ENCODE results near the gene RPL35A. TPM values are rescaled to one million over a fixed set of nuclear protein-coding genes. Genes with fewer than 3 reads are reported as not detected.
"Not testable (repeated sequence)": the region's sequence is repeated elsewhere in the genome, so short reads cannot be mapped to it uniquely, and the experiment has no call there.

The RPL35A gene
- total RNA-seq, 2 experiments from 2014 or later: 931 to 944 TPM

GRCh38 chr3:197927578-197927977 is 22.4 kb upstream of the RPL35A start:
- H3K36me3 Mint-ChIP-seq (ENCODE audit: low read depth): peaks cover 21% of the 10 kb centered on the region
- H3K27ac Mint-ChIP-seq: not testable (repeated sequence)
- CTCF ChIA-PET: interaction anchor here (1.7 kb wide), 1 partner anchor 9 kb away, joined by 4 read pairs; no protein-coding TSS in a partner anchor

GRCh38 chr3:197936819-197937384 is 13.1 kb upstream of the RPL35A start:
- Mint-ChIP-seq H3K4me3 (no peak overlapping the region), H3K9me3 (no peaks in the 10 kb centered on the region), H3K36me3 (ENCODE audit: low read depth) (peaks cover 2% of the 10 kb centered on the region), H3K27me3 (no peaks in the 10 kb centered on the region), H3K27ac (no peak overlapping the region), H3K4me1 (peaks cover 11% of the 10 kb centered on the region)
- ChIA-PET CTCF (interaction anchor here (1.1 to 2.2 kb wide), 3 partner anchors 9 to 31 kb away, joined by 3 to 7 read pairs (median 4); no protein-coding TSS in a partner anchor), POLR2A (interaction anchor here (1.1 to 1.5 kb wide), 2 partner anchors 13 to 14 kb away, joined by 3 to 6 read pairs; no protein-coding TSS in a partner anchor)
- no peak for DNase-seq

More at GRCh38 chr3:197927578-197927977, 22.4 kb upstream of the RPL35A start:
- H3K4me1 Mint-ChIP-seq, H3K9me3 Mint-ChIP-seq, DNase-seq, H3K4me3 Mint-ChIP-seq, H3K27me3 Mint-ChIP-seq, POLR2A ChIA-PET: not testable (repeated sequence)

- no peak for DNase-seq
- H3K27ac Mint-ChIP-seq: no peak overlapping the region
- H3K27me3 Mint-ChIP-seq: no peaks in the 10 kb centered on the region
- H3K4me3 Mint-ChIP-seq: no peak overlapping the region
- H3K9me3 Mint-ChIP-seq: no peaks in the 10 kb centered on the region
- peaks cover 6% of the 10 kb centered on the region for H3K4me1 Mint-ChIP-seq
- ChIA-PET CTCF (interaction anchor here (2.4 to 4.6 kb wide), 2 partner anchors 35 to 139 kb away, joined by 7 to 34 read pairs; no protein-coding TSS in a partner anchor), POLR2A (no interaction called here)
- H3K36me3 Mint-ChIP-seq (ENCODE audit: low read depth): no peaks in the 10 kb centered on the region
These were observed 9.1 kb upstream of the RPL35A start for GRCh38 chr3:197940745-197941384.

GRCh38 chr3:197942956-197943556 is 6.9 kb upstream of the RPL35A start:
- Mint-ChIP-seq H3K4me1 (peaks cover 6% of the 10 kb centered on the region), H3K27me3 (no peaks in the 10 kb centered on the region)
- DNase-seq: no peak

GRCh38 chr3:197949191-197949777 is 706 bp upstream of the RPL35A start:
- Mint-ChIP-seq H3K4me1 (peaks cover 38% of the 10 kb centered on the region), H3K36me3 (ENCODE audit: low read depth) (peaks cover 42% of the 10 kb centered on the region), H3K4me3 (peak overlapping the region; percentile 96), H3K27me3 (no peaks in the 10 kb centered on the region), H3K27ac (peak overlapping the region; percentile 90), H3K9me3 (no peaks in the 10 kb centered on the region)
- POLR2A ChIA-PET: interaction anchor here (0.7 to 4.8 kb wide), 3 partner anchors 11 to 158 kb away, joined by 6 to 50 read pairs (median 8); partner anchors contain the start of genes LMLN and LRCH3
- no peak for DNase-seq
- CTCF ChIA-PET: interaction anchor here (1.4 to 1.8 kb wide), 2 partner anchors 43 to 131 kb away, joined by 3 to 4 read pairs; no protein-coding TSS in a partner anchor

More at GRCh38 chr3:197942956-197943556, 6.9 kb upstream of the RPL35A start:
- Mint-ChIP-seq H3K36me3 (ENCODE audit: low read depth) (no peaks in the 10 kb centered on the region), H3K9me3 (no peaks in the 10 kb centered on the region), H3K27ac (no peak overlapping the region), H3K4me3 (no peak overlapping the region)
- ChIA-PET CTCF (interaction anchor here (1.0 to 4.6 kb wide), 14 partner anchors 9 to 192 kb away, joined by 3 to 34 read pairs (median 4); no protein-coding TSS in a partner anchor), POLR2A (interaction anchor here (0.7 kb wide), 1 partner anchor 8 kb away, joined by 3 read pairs; no protein-coding TSS in a partner anchor)

GRCh38 chr3:197950677-197951061 is 679 bp downstream of the RPL35A start:
- no peak for DNase-seq
- ChIA-PET CTCF (interaction anchor here (0.9 to 1.4 kb wide), 2 partner anchors 8 to 130 kb away, joined by 3 read pairs; no protein-coding TSS in a partner anchor), POLR2A (interaction anchor here (1.0 to 4.8 kb wide), 6 partner anchors 8 to 214 kb away, joined by 3 to 50 read pairs (median 6); partner anchors contain the start of genes LMLN, LRCH3 and RUBCN)
- Mint-ChIP-seq H3K4me3 (peak overlapping the region; percentile 96), H3K27ac (peak overlapping the region; percentile 90), H3K4me1 (peaks cover 44% of the 10 kb centered on the region), H3K27me3 (no peaks in the 10 kb centered on the region), H3K9me3 (no peaks in the 10 kb centered on the region), H3K36me3 (ENCODE audit: low read depth) (peaks cover 54% of the 10 kb centered on the region)

GRCh38 chr3:197951392-197951990 is 1.5 kb downstream of the RPL35A start:
- Mint-ChIP-seq H3K4me3 (peak overlapping the region; percentile 96), H3K27me3 (no peaks in the 10 kb centered on the region), H3K36me3 (ENCODE audit: low read depth) (peaks cover 62% of the 10 kb centered on the region), H3K27ac (peak overlapping the region; percentile 90), H3K9me3 (no peaks in the 10 kb centered on the region), H3K4me1 (peaks cover 49% of the 10 kb centered on the region)
- no peak for DNase-seq
- ChIA-PET POLR2A (interaction anchor here (1.0 to 4.8 kb wide), 6 partner anchors 9 to 215 kb away, joined by 3 to 50 read pairs (median 6); partner anchors contain the start of genes LMLN, LRCH3 and RUBCN), CTCF (interaction anchor here (0.9 kb wide), 1 partner anchor 8 kb away, joined by 3 read pairs; no protein-coding TSS in a partner anchor)

- Mint-ChIP-seq H3K4me3 (peak overlapping the region; percentile 44), H3K9me3 (no peaks in the 10 kb centered on the region), H3K27me3 (no peaks in the 10 kb centered on the region), H3K27ac (peak overlapping the region; percentile 27), H3K4me1 (peaks cover 56% of the 10 kb centered on the region), H3K36me3 (ENCODE audit: low read depth) (peaks cover 71% of the 10 kb centered on the region)
- ChIA-PET POLR2A (interaction anchor here (4.8 kb wide), 1 partner anchor 8 kb away, joined by 50 read pairs; the partner anchor contains the start of gene LMLN), CTCF (no interaction called here)
- DNase-seq: no peak
These were observed 2.5 kb downstream of the RPL35A start for GRCh38 chr3:197952440-197952839.

GRCh38 chr3:197953325-197953724 is 3.3 kb downstream of the RPL35A start:
- no peak for DNase-seq
- no peaks in the 10 kb centered on the region for H3K9me3 Mint-ChIP-seq
- peaks cover 65% of the 10 kb centered on the region for H3K4me1 Mint-ChIP-seq
- peaks cover 77% of the 10 kb centered on the region for H3K36me3 Mint-ChIP-seq (ENCODE audit: low read depth)
- H3K27me3 Mint-ChIP-seq: no peaks in the 10 kb centered on the region
- peak overlapping the region; percentile 27 for H3K27ac Mint-ChIP-seq
- CTCF ChIA-PET: no interaction called here
- POLR2A ChIA-PET: no interaction called here
- peak overlapping the region; percentile 46 for H3K4me3 Mint-ChIP-seq

GRCh38 chr3:197953881-197954280 is 3.9 kb downstream of the RPL35A start:
- peaks cover 70% of the 10 kb centered on the region for H3K4me1 Mint-ChIP-seq
- H3K27me3 Mint-ChIP-seq: no peaks in the 10 kb centered on the region
- no peak for DNase-seq
- H3K9me3 Mint-ChIP-seq: no peaks in the 10 kb centered on the region
- H3K27ac Mint-ChIP-seq: no peak overlapping the region
- ChIA-PET POLR2A (no interaction called here), CTCF (no interaction called here)
- H3K4me3 Mint-ChIP-seq: no peak overlapping the region
- H3K36me3 Mint-ChIP-seq (ENCODE audit: low read depth): peaks cover 79% of the 10 kb centered on the region

- Mint-ChIP-seq H3K9me3 (no peaks in the 10 kb centered on the region), H3K4me3 (no peak overlapping the region), H3K36me3 (ENCODE audit: low read depth) (peaks cover 74% of the 10 kb centered on the region), H3K4me1 (peaks cover 76% of the 10 kb centered on the region), H3K27ac (no peak overlapping the region), H3K27me3 (no peaks in the 10 kb centered on the region)
- ChIA-PET POLR2A (interaction anchor here (0.6 kb wide), 1 partner anchor 75 kb away, joined by 3 read pairs; no protein-coding TSS in a partner anchor), CTCF (no interaction called here)
- no peak for DNase-seq
These were observed 6.0 kb downstream of the RPL35A start for GRCh38 chr3:197955892-197956477.

- no peak for DNase-seq
- Mint-ChIP-seq H3K36me3 (ENCODE audit: low read depth) (peaks cover 67% of the 10 kb centered on the region), H3K9me3 (no peaks in the 10 kb centered on the region), H3K4me3 (no peak overlapping the region), H3K27ac (no peak overlapping the region), H3K4me1 (peaks cover 77% of the 10 kb centered on the region), H3K27me3 (no peaks in the 10 kb centered on the region)
- CTCF ChIA-PET: no interaction called here
- POLR2A ChIA-PET: no interaction called here
These were observed 6.6 kb downstream of the RPL35A start for GRCh38 chr3:197956626-197956988.
